K562 (cell line): ENCODE measurements around the gene PRPF6. TPM values are rescaled to one million over a fixed set of nuclear protein-coding genes. Genes with fewer than 3 reads are reported as not detected.

ENCODE experiments used
- ATAC-seq: fragments of 200-7000 bp; cut with Tn5 transposase; 3 replicates; pipeline ENCODE4 v1.9.1; 2020; ENCODE audit warnings: moderate library complexity
- BruUV-seq: library from RNA; stranded (reverse); fragments of 400-500 nt; replicated peaks from 2 replicates; lab custom pipeline; 2021; lab: Mats Ljungman, UMichigan
- CTCF ChIA-PET: fragments of 300-600 bp; formaldehyde crosslinking; extraction: SDS; loops from one replicate; lab custom pipeline; 2021; ENCODE audit warnings: low intra/inter-chr PET ratio; lab: Yijun Ruan, JAX
- POLR2A ChIA-PET: fragments of 300-600, 350-650 bp; sonication (Branson Sonifier 250); formaldehyde crosslinking; extraction: SDS; loops from one replicate; lab custom pipeline; 2021; ENCODE audit warnings: antibody characterized with exemption, inconsistent platforms; lab: Yijun Ruan, JAX
- DNase-seq, 4 experiments: peaks; one replicate each; pipeline versions ENCODE4 v3.0.0 to v3.0.0-alpha.2; 2011 to 2018; ENCODE audit warnings: low spot score in 3 of 4, mixed read lengths in 3 of 4; ENCODE audit errors: extremely low read depth in 1 of 4
- FAIRE-seq: peaks from 2 replicates; lab custom pipeline; 2011; peaks lifted over from hg19 to GRCh38; lab: Jason Lieb, UNC
- H2AFZ ChIP-seq: 2 replicates; pipeline ENCODE4 v1.6.0; 2011; ENCODE audit warnings: low read depth, low read length, control low read depth, inconsistent platforms
- H3K27ac ChIP-seq: fragments of 200-600 bp; 3 replicates; pipeline ENCODE4 v1.8.0; 2011; ENCODE audit warnings: low read depth, mild to moderate bottlenecking, control low read depth, inconsistent platforms, low read length, moderate library complexity, mixed read lengths; ENCODE audit errors: extremely low read depth
- H3K27me3 ChIP-seq, 2 experiments: fragments of 300-600 bp in 1 of 2; 2 replicates in 1 of 2; 3 replicates in 1 of 2; pipeline versions ENCODE4 v1.6.0 to v1.8.0; 2011; ENCODE audit warnings: inconsistent platforms in 2 of 2, low read length in 2 of 2, mild to moderate bottlenecking in 1 of 2, mixed read lengths in 1 of 2, moderate library complexity in 1 of 2; ENCODE audit not compliant: control insufficient read depth in 2 of 2, insufficient read depth in 2 of 2
- H3K36me3 ChIP-seq: fragments of 300-600 bp; 3 replicates; pipeline ENCODE4 v1.8.0; 2011; ENCODE audit warnings: mild to moderate bottlenecking, low read length, inconsistent platforms; ENCODE audit not compliant: control insufficient read depth, insufficient read depth
- H3K4me1 ChIP-seq, 2 experiments: fragments of 200-600 bp in 1 of 2; replicated peaks in 1 of 2; 2 replicates in 1 of 2; 3 replicates in 1 of 2; pipeline versions ENCODE4 v1.5.1 to v1.8.0; 2011; ENCODE audit warnings: inconsistent platforms in 2 of 2, low read length in 2 of 2, mild to moderate bottlenecking in 1 of 2, mixed read lengths in 1 of 2, moderate library complexity in 1 of 2; ENCODE audit not compliant: control insufficient read depth in 2 of 2, insufficient read depth in 2 of 2
- H3K4me2 ChIP-seq: 2 replicates; pipeline ENCODE4 v1.6.1; 2011; ENCODE audit warnings: low read length, control low read depth, inconsistent platforms, mixed read lengths; ENCODE audit not compliant: insufficient read depth
- H3K4me3 ChIP-seq: fragments of 200-600 bp; sonication (generic), shearing (Covaris generic); 2 replicates; pipeline ENCODE4 v1.5.1; 2016; ENCODE audit warnings: control low read depth, inconsistent platforms
- H3K79me2 ChIP-seq: fragments of 200-600 bp; 3 replicates; pipeline ENCODE4 v1.8.0; 2011; ENCODE audit warnings: low read length, inconsistent platforms; ENCODE audit not compliant: control insufficient read depth, insufficient read depth
- H3K9ac ChIP-seq, 2 experiments: 2 replicates each; pipeline versions ENCODE4 v1.6.0 to v1.6.1; 2011; ENCODE audit warnings: low read depth in 2 of 2, low read length in 2 of 2, control low read depth in 1 of 2, inconsistent platforms in 1 of 2, mild to moderate bottlenecking in 1 of 2, mixed read lengths in 1 of 2; ENCODE audit not compliant: insufficient read depth in 1 of 2
- H3K9me1 ChIP-seq: one replicate; pipeline ENCODE4 v1.6.0; 2011; ENCODE audit warnings: inconsistent platforms, mild to moderate bottlenecking, low read length, moderate library complexity; ENCODE audit not compliant: control insufficient read depth, insufficient read depth
- H3K9me3 ChIP-seq: replicated peaks from 2 replicates; pipeline ENCODE4 v1.5.1; 2011; ENCODE audit warnings: low read depth, low read length, inconsistent platforms; ENCODE audit not compliant: control insufficient read depth, insufficient read depth
- H4K20me1 ChIP-seq: replicated peaks from 2 replicates; pipeline ENCODE4 v1.6.1; 2011; ENCODE audit warnings: low read length, inconsistent platforms, mixed read lengths; ENCODE audit not compliant: control insufficient read depth, insufficient read depth
- EGR1 ChIP-seq: fragments of 450-650 bp; conservative IDR thresholded peaks from 2 replicates; pipeline ENCODE4 v1.6.1; 2017; ENCODE audit warnings: mild to moderate bottlenecking
- ETS1 ChIP-seq: conservative IDR thresholded peaks from 2 replicates; pipeline ENCODE4 v1.6.1; 2011; ENCODE audit warnings: low read depth, mild to moderate bottlenecking, low read length; ENCODE audit not compliant: control insufficient read depth
- GABPB1 ChIP-seq: sonication (generic); formaldehyde crosslinking; IDR thresholded peaks from 2 replicates; pipeline ENCODE4 v1.8.0; 2022; ENCODE audit warnings: mild to moderate bottlenecking, missing genetic modification reagents
- PYGO2 ChIP-seq: fragments of 450-650 bp; IDR thresholded peaks from 2 replicates; pipeline ENCODE4 v1.6.1; 2016; ENCODE audit warnings: mild to moderate bottlenecking, missing genetic modification characterization, moderate library complexity, missing compliant biosample characterization
- ZBTB11 ChIP-seq, 3 experiments: fragments of 200-800 bp in 1 of 3; fragments of 250-450 bp in 1 of 3; fragments of 450-650 bp in 1 of 3; sonication (Bioruptor Pico) in 1 of 3; sonication (Bioruptor generic) in 1 of 3; formaldehyde crosslinking in 1 of 3; IDR thresholded peaks; 2 replicates each; pipeline versions ENCODE4 v1.6.1 to v1.8.0; 2016 to 2022; ENCODE audit warnings: mild to moderate bottlenecking in 2 of 3, missing genetic modification characterization in 2 of 3, missing compliant biosample characterization in 1 of 3, moderate library complexity in 1 of 3
- WGBS: fragments of 100-300 bp; shearing (Covaris generic); methylation state at CpG from one replicate; pipeline ENCODE4 v1.1.6; 2016; ENCODE audit warnings: low coverage, mixed read lengths; ENCODE audit not compliant: insufficient coverage; ENCODE audit errors: missing lambda C conversion rate; 5-methylcytosine and 5-hydroxymethylcytosine counted together
- in situ Hi-C: fragments of 300-500 bp; cut with MboI; formaldehyde crosslinking; loops from 4 replicates; pipeline ENCODE4 v1.15.0; 2018; ENCODE audit warnings: inconsistent platforms, mixed read lengths
- intact Hi-C: fragments of 100-400 bp; cut with micrococcal nuclease; formaldehyde crosslinking; loops from 2 replicates; pipeline ENCODE4 v1.14.2; 2022
- polyA plus RNA-seq, 8 experiments: library from polyadenylated mRNA; depleted of rRNA in 4 of 8; stranded (reverse) in 5 of 8; unstranded in 3 of 8; fragments of >200 nt; fragmentation: Nextera tagmentation in 2 of 8; fragmentation: Illumina TruSeq in 1 of 8; extraction: Ambion mirVana in 2 of 8; extraction: Trizol in 1 of 8; gene quantifications; 2 replicates each; pipeline versions ENCODE4 v1.2.1 to v1.2.3, GENCODE V29; 2011 to 2014; ENCODE audit warnings: inconsistent platforms in 1 of 8, missing spikeins in 1 of 8
- total RNA-seq, 7 experiments: library from RNA; depleted of rRNA in 6 of 7; stranded (reverse); fragments of >200 nt in 6 of 7; fragmentation: Illumina TruSeq in 2 of 7; extraction: Trizol in 2 of 7; gene quantifications; 2 replicates each; pipeline versions ENCODE4 v1.2.1 to v1.2.3, GENCODE V29; 2011 to 2021; ENCODE audit warnings: low replicate concordance in 1 of 7

PRPF6 gene
- total and polyA plus RNA-seq, 9 of the 15 experiments (the other 6 are each of a cell fraction or from before 2014, with no cell fraction given) = 4.2 to 83.2 (median 59.9) TPM

- Histone ChIP-seq H3K9ac (peak overlapping the region; percentile 75 to 89), H3K4me3 (peak overlapping the region; percentile 99; the same call in 1 of the 2 replicates), H3K9me3 (no peaks in the 10 kb centered on the region), H3K36me3 (peaks cover 48% of the 10 kb centered on the region; the same call in 2 of the 3 replicates), H3K27me3 (no peaks in the 10 kb centered on the region), H3K79me2 (peaks cover 32% of the 10 kb centered on the region), H4K20me1 (peaks cover 13% of the 10 kb centered on the region; the same call in 1 of the 2 replicates), H3K4me2 (peak overlapping the region; percentile 73), H3K27ac (peak overlapping the region; percentile 90), H3K9me1 (peaks cover 4% of the 10 kb centered on the region), H3K4me1 (peaks cover 16 to 72% of the 10 kb centered on the region in 2 experiments; a peak in 4 of 5 replicates), H2AFZ (peak overlapping the region; percentile 49; the same call in 1 of the 2 replicates)
- no TSS peak for BruUV-seq
- in situ Hi-C loops = no loop called here
- ATAC-seq (no peak), DNase-seq (peak; percentile 65 to 76 (median 70))
- intact Hi-C loops = loop anchor here (5.0 kb wide), 1 partner anchor 251 kb away; the partner anchor contains the start of genes ARFRP1 and ZGPAT
- ChIA-PET CTCF (no interaction called here), POLR2A (interaction anchor here (0.5 to 1.0 kb wide), 2 partner anchors 16 to 22 kb away, joined by 3 read pairs; no protein-coding TSS in a partner anchor)
- 37% methylated on average over 11 of the region's 13 CpGs for WGBS
- TF ChIP-seq ETS1 (0 out of 2 replicates have a peak, but pooled peaks have one; percentile 12), GABPB1 (0 out of 2 replicates have a peak, but pooled peaks have one; percentile 36), ZBTB11 (CRISPR knock-in tag; IDR thresholded peaks at IDR 0.05) (peak in 1 of 3 experiments; percentile 36; a peak in 1 of 6 replicates), EGR1 (peak; percentile 83), PYGO2 (no peak)
- TF ChIP-seq, all 486 proteins: peak for 4
- peak; percentile 15 for FAIRE-seq
Measured at GRCh38 chr20:63957690-63958441, 23.1 kb upstream of the PRPF6 start.
